Prostate gland (tissue), 2 donors: ENCODE results near the gene EFEMP2.
"Not testable (repeated sequence)": the region's sequence is repeated elsewhere in the genome, so short reads cannot be mapped to it uniquely, and the experiment has no call there.

Source experiments
- POLR2A ChIP-seq: fragments of 450-650 bp; IDR thresholded peaks from one replicate; pipeline ENCODE4 v1.6.1; 2016; ENCODE audit warnings: antibody characterized with exemption, mild to moderate bottlenecking
- TF ChIP-seq, protein P1 (sequence below), 4 experiments: fragments of 200-600 bp in 2 of 4; fragments of 450-650 bp in 2 of 4; sonication (generic) in 2 of 4; IDR thresholded peaks; 1 replicate in 3 of 4; 2 replicates in 1 of 4; pipeline ENCODE4 v1.5.1; 2016 to 2019; ENCODE audit warnings: antibody characterized with exemption in 4 of 4, mild to moderate bottlenecking in 2 of 4, moderate library complexity in 2 of 4

DNA sequence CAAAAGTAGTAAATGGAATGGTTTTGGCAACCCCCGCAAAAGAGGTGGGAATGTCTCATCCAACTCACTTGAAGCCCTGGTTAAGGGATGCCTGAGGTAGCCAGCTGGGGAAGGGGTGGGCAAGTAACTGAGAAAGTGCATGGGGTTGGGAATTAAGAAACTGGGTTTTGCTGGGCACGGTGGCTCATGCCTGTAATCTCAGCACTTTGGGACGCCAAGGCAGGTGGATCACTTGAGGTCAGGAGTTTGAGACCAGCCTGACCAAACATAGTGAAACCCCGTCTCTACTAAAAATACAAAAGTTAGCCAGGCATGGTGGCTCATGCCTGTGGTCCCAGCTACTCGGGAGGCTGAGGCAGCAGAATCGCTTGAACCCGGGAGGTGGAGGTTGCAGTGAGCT lies 23.9 kb downstream of the EFEMP2 start:
- TF ChIP-seq, protein P1, sequence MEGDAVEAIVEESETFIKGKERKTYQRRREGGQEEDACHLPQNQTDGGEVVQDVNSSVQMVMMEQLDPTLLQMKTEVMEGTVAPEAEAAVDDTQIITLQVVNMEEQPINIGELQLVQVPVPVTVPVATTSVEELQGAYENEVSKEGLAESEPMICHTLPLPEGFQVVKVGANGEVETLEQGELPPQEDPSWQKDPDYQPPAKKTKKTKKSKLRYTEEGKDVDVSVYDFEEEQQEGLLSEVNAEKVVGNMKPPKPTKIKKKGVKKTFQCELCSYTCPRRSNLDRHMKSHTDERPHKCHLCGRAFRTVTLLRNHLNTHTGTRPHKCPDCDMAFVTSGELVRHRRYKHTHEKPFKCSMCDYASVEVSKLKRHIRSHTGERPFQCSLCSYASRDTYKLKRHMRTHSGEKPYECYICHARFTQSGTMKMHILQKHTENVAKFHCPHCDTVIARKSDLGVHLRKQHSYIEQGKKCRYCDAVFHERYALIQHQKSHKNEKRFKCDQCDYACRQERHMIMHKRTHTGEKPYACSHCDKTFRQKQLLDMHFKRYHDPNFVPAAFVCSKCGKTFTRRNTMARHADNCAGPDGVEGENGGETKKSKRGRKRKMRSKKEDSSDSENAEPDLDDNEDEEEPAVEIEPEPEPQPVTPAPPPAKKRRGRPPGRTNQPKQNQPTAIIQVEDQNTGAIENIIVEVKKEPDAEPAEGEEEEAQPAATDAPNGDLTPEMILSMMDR (IDR thresholded peaks at IDR 0.05), result not testable (repeated sequence)
- TF ChIP-seq POLR2A, result not testable (repeated sequence)
